HepG2 (cell line): ENCODE data around the gene FCER1G.

Experiments
- BHLHE40 ChIP-seq: IDR thresholded peaks from 2 replicates; pipeline ENCODE4 v1.6.1; 2011; ENCODE audit warnings: low read length, improper control_type of control experiment
- CTCF ChIP-seq: sonication (generic); formaldehyde crosslinking; IDR thresholded peaks from 2 replicates; pipeline ENCODE4 v1.5.0; 2020; ENCODE audit warnings: mild to moderate bottlenecking, missing genetic modification reagents, moderate library complexity
- FOSL2 ChIP-seq: sonication (generic); formaldehyde crosslinking; IDR thresholded peaks from 2 replicates; pipeline ENCODE4 v1.4.0; 2020; ENCODE audit warnings: missing genetic modification reagents
- MXD4 ChIP-seq: IDR thresholded peaks from 2 replicates; pipeline ENCODE4 v1.6.1; 2016; ENCODE audit warnings: mild to moderate bottlenecking, missing biosample characterization, missing genetic modification reagents
- NFE2L1 ChIP-seq: sonication (generic); formaldehyde crosslinking; IDR thresholded peaks from 2 replicates; pipeline ENCODE4 v1.4.0; 2020; ENCODE audit warnings: missing genetic modification reagents, mild to moderate bottlenecking, borderline replicate concordance
- NR3C1 ChIP-seq: sonication (generic); formaldehyde crosslinking; IDR thresholded peaks from 2 replicates; pipeline ENCODE4 v1.4.0; 2020; ENCODE audit warnings: missing genetic modification reagents
- POLR2A ChIP-seq, 2 experiments: IDR thresholded peaks; 2 replicates each; pipeline ENCODE4 v1.6.1; 2011; ENCODE audit warnings: low read depth in 2 of 2, low read length in 2 of 2, mild to moderate bottlenecking in 1 of 2, moderate library complexity in 1 of 2; ENCODE audit not compliant: insufficient read depth in 1 of 2
- REPIN1 ChIP-seq: sonication (generic); formaldehyde crosslinking; IDR thresholded peaks from 2 replicates; pipeline ENCODE4 v1.8.0; 2022; ENCODE audit warnings: missing genetic modification reagents, low read depth, mild to moderate bottlenecking, borderline replicate concordance
- SP1 ChIP-seq, 2 experiments: fragments of 450-650 bp in 1 of 2; sonication (generic) in 1 of 2; formaldehyde crosslinking in 1 of 2; IDR thresholded peaks; 2 replicates each; pipeline versions ENCODE4 v1.4.0 to v1.6.1; 2016 to 2020; ENCODE audit warnings: missing genetic modification reagents in 1 of 2
- TAF1 ChIP-seq: sonication (generic); formaldehyde crosslinking; IDR thresholded peaks from 2 replicates; pipeline ENCODE4 v1.4.0; 2020; ENCODE audit warnings: missing genetic modification reagents
- TMF1 ChIP-seq: sonication (generic); formaldehyde crosslinking; IDR thresholded peaks from 2 replicates; pipeline ENCODE4 v1.8.1; 2022; ENCODE audit warnings: low read depth, missing genetic modification reagents
- YY1 ChIP-seq: IDR thresholded peaks from 2 replicates; pipeline ENCODE4 v1.6.1; 2011; ENCODE audit warnings: low read length, low read depth, moderate library complexity, mild to moderate bottlenecking; ENCODE audit not compliant: insufficient read depth, insufficient replicate concordance
- ZNF263 ChIP-seq: sonication (generic); formaldehyde crosslinking; IDR thresholded peaks from 2 replicates; pipeline ENCODE4 v1.4.0; 2020; ENCODE audit warnings: missing genetic modification reagents
- ZNF597 ChIP-seq: sonication (generic); formaldehyde crosslinking; IDR thresholded peaks from 2 replicates; pipeline ENCODE4 v1.5.0; 2020; ENCODE audit warnings: missing genetic modification reagents

- TF ChIP-seq TMF1 (CRISPR knock-in tag) (no peak), CTCF (CRISPR knock-in tag) (no peak), ZNF597 (CRISPR knock-in tag) (no peak), YY1 (no peak), MXD4 (CRISPR knock-in tag) (no peak), NR3C1 (no peak), TAF1 (CRISPR knock-in tag) (no peak), ZNF263 (no peak), SP1 (IDR thresholded peaks at IDR 0.05) (no peak), SP1 (CRISPR knock-in tag; IDR thresholded peaks at IDR 0.05) (no peak), REPIN1 (CRISPR knock-in tag) (no peak), FOSL2 (CRISPR knock-in tag) (no peak), POLR2A (IDR thresholded peaks at IDR 0.05; ENCODE audit: insufficient read depth in 1 of 2, low read depth in 2 of 2, low read length in 2 of 2) (no peak), BHLHE40 (no peak), NFE2L1 (CRISPR knock-in tag) (no peak)
Measured at GRCh38 chr1:161235957-161236775, 21.1 kb downstream of the FCER1G start.
